Erythroblast (primary cell): Measurements from ENCODE around the gene CEACAM5.

Source experiments
- GATA1 ChIP-seq: IDR thresholded peaks from 2 replicates; pipeline ENCODE4 v1.6.1; 2011; ENCODE audit warnings: low read depth, mild to moderate bottlenecking, control low read depth, low read length, moderate library complexity
- POLR2A ChIP-seq: IDR thresholded peaks from 2 replicates; pipeline ENCODE4 v1.6.1; 2011; ENCODE audit warnings: mild to moderate bottlenecking, low read length

DNA sequence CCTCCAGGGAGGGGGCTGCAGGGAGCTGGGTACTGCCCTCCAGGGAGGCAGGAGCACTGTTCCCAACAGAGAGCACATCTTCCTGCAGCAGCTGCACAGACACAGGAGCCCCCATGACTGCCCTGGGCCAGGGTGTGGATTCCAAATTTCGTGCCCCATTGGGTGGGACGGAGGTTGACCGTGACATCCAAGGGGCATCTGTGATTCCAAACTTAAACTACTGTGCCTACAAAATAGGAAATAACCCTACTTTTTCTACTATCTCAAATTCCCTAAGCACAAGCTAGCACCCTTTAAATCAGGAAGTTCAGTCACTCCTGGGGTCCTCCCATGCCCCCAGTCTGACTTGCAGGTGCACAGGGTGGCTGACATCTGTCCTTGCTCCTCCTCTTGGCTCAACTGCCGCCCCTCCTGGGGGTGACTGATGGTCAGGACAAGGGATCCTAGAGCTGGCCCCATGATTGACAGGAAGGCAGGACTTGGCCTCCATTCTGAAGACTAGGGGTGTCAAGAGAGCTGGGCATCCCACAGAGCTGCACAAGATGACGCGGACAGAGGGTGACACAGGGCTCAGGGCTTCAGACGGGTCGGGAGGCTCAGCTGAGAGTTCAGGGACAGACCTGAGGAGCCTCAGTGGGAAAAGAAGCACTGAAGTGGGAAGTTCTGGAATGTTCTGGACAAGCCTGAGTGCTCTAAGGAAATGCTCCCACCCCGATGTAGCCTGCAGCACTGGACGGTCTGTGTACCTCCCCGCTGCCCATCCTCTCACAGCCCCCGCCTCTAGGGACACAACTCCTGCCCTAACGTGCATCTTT, 7.8 kb upstream of the CEACAM5 start:
- TF ChIP-seq POLR2A: no peak
- no peak for TF ChIP-seq GATA1
